ENCODE results near the gene CALML6. TPM values are rescaled to one million over a fixed set of nuclear protein-coding genes. Genes with fewer than 3 reads are reported as not detected.

Gene CALML6
- polyA plus RNA-seq, 1 donor from 2014 or later = not detected

DNA sequence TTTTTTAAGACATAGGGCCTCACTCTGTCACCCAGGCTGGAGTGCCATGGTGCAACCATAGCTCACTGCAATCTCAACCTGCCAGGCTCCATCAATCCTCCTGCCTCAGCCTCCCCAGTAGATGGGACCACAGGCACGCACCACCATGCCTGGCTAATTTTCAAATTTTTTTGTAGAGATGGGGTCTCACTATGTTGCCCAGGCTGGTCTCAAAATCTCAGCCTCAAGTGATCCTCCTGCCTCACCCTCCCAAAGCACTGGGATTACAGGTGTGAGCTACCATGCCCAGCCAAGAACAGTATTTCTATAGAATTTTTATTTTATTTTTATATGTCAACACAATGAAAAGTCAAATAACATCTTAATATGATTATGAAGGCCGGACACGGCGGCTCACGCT is 35.1 kb upstream of the CALML6 start:
- Histone ChIP-seq H3K36me3 (ENCODE audit: insufficient read depth, low read length) (no peaks in the 10 kb centered on the region), H3K27me3 (ENCODE audit: insufficient read depth, low read depth, low read length) (no peaks in the 10 kb centered on the region), H2AFZ (ENCODE audit: low read depth, low read length) (no peak overlapping the region), H4K20me1 (ENCODE audit: insufficient read depth) (peaks cover 59% of the 10 kb centered on the region), H3F3A (ENCODE audit: insufficient read depth, low read length, poor library complexity, severe bottlenecking) (no peaks in the 10 kb centered on the region), H3K4me2 (ENCODE audit: low read length) (no peak overlapping the region), H3K79me2 (replicated peaks; ENCODE audit: insufficient read depth, low read length) (peaks cover 95% of the 10 kb centered on the region), H3K9me3 (ENCODE audit: low read length) (no peaks in the 10 kb centered on the region), H3K9ac (ENCODE audit: low read length) (no peak overlapping the region), H3K4me3 (ENCODE audit: low read length) (no peak overlapping the region), H3K9me2 (ENCODE audit: insufficient read depth, low read length) (no peaks in the 10 kb centered on the region), H3K27ac (ENCODE audit: low read length) (no peak overlapping the region)
- TF ChIP-seq POLR2AphosphoS5 (IDR thresholded peaks at IDR 0.05) (no peak), EP300 (conservative IDR thresholded peaks at IDR 0.05; ENCODE audit: poor library complexity, severe bottlenecking) (no peak), TAF1 (IDR thresholded peaks at IDR 0.05; ENCODE audit: low read depth) (no peak), SMC3 (conservative IDR thresholded peaks at IDR 0.05; ENCODE audit: poor library complexity) (no peak), MXI1 (conservative IDR thresholded peaks at IDR 0.05; ENCODE audit: poor library complexity, severe bottlenecking) (no peak), EZH2 (IDR thresholded peaks at IDR 0.05; ENCODE audit: borderline replicate concordance, insufficient read depth, low read length, poor library complexity, severe bottlenecking) (no peak), RAD21 (conservative IDR thresholded peaks at IDR 0.05) (no peak)
- TF ChIP-seq, protein P1, sequence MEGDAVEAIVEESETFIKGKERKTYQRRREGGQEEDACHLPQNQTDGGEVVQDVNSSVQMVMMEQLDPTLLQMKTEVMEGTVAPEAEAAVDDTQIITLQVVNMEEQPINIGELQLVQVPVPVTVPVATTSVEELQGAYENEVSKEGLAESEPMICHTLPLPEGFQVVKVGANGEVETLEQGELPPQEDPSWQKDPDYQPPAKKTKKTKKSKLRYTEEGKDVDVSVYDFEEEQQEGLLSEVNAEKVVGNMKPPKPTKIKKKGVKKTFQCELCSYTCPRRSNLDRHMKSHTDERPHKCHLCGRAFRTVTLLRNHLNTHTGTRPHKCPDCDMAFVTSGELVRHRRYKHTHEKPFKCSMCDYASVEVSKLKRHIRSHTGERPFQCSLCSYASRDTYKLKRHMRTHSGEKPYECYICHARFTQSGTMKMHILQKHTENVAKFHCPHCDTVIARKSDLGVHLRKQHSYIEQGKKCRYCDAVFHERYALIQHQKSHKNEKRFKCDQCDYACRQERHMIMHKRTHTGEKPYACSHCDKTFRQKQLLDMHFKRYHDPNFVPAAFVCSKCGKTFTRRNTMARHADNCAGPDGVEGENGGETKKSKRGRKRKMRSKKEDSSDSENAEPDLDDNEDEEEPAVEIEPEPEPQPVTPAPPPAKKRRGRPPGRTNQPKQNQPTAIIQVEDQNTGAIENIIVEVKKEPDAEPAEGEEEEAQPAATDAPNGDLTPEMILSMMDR (IDR thresholded peaks at IDR 0.05; ENCODE audit: poor library complexity, severe bottlenecking) = no peak
- TF ChIP-seq, protein P2, sequence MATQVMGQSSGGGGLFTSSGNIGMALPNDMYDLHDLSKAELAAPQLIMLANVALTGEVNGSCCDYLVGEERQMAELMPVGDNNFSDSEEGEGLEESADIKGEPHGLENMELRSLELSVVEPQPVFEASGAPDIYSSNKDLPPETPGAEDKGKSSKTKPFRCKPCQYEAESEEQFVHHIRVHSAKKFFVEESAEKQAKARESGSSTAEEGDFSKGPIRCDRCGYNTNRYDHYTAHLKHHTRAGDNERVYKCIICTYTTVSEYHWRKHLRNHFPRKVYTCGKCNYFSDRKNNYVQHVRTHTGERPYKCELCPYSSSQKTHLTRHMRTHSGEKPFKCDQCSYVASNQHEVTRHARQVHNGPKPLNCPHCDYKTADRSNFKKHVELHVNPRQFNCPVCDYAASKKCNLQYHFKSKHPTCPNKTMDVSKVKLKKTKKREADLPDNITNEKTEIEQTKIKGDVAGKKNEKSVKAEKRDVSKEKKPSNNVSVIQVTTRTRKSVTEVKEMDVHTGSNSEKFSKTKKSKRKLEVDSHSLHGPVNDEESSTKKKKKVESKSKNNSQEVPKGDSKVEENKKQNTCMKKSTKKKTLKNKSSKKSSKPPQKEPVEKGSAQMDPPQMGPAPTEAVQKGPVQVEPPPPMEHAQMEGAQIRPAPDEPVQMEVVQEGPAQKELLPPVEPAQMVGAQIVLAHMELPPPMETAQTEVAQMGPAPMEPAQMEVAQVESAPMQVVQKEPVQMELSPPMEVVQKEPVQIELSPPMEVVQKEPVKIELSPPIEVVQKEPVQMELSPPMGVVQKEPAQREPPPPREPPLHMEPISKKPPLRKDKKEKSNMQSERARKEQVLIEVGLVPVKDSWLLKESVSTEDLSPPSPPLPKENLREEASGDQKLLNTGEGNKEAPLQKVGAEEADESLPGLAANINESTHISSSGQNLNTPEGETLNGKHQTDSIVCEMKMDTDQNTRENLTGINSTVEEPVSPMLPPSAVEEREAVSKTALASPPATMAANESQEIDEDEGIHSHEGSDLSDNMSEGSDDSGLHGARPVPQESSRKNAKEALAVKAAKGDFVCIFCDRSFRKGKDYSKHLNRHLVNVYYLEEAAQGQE (IDR thresholded peaks at IDR 0.05; ENCODE audit: borderline replicate concordance) = no peak

DNA sequence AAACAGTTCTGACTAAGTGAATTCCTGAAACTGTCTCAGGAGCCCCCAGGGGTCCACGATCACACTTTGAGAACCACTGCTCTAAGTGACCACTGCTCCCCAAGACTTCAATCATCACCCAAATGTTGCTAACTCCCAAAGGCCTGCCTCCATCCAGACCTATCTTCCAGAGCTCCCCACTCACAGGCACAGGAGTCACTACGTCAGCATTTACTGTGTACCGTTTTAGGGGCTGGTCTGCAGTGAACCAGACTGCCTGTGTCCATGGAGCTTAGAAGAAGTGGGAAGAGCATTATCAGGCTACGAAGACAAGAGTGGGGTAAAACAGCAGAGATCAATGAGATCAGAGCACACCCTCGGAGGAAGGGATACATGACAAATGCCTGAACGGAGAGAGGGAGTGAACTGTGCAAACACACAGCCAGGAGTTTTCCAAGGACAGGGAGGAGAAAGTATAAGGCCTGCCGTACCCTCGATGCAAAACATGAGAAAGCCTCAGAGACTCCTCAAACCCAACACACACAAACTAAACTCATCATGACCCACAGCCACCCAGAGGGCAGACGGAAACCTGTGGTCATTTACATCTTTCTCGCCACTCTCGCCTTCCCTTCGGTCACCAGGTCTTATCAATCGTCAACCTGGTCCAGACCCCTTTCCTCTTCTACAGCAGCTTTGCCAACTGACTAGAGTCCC is 34.3 kb upstream of the CALML6 start:
- Histone ChIP-seq H3K27me3 (ENCODE audit: insufficient read depth, low read depth, low read length) (no peaks in the 10 kb centered on the region), H4K20me1 (ENCODE audit: insufficient read depth) (peaks cover 58% of the 10 kb centered on the region), H3K4me3 (ENCODE audit: low read length) (no peak overlapping the region), H2AFZ (ENCODE audit: low read depth, low read length) (no peak overlapping the region), H3K36me3 (ENCODE audit: insufficient read depth, low read length) (no peaks in the 10 kb centered on the region), H3K9ac (ENCODE audit: low read length) (no peak overlapping the region), H3K4me2 (ENCODE audit: low read length) (no peak overlapping the region), H3K9me2 (ENCODE audit: insufficient read depth, low read length) (no peaks in the 10 kb centered on the region), H3K27ac (ENCODE audit: low read length) (no peak overlapping the region), H3F3A (ENCODE audit: insufficient read depth, low read length, poor library complexity, severe bottlenecking) (no peaks in the 10 kb centered on the region), H3K79me2 (replicated peaks; ENCODE audit: insufficient read depth, low read length) (peaks cover 93% of the 10 kb centered on the region), H3K9me3 (ENCODE audit: low read length) (no peaks in the 10 kb centered on the region)
- TF ChIP-seq TAF1 (IDR thresholded peaks at IDR 0.05; ENCODE audit: low read depth) (no peak), SMC3 (conservative IDR thresholded peaks at IDR 0.05; ENCODE audit: poor library complexity) (no peak), MXI1 (conservative IDR thresholded peaks at IDR 0.05; ENCODE audit: poor library complexity, severe bottlenecking) (no peak), EP300 (conservative IDR thresholded peaks at IDR 0.05; ENCODE audit: poor library complexity, severe bottlenecking) (no peak), POLR2AphosphoS5 (IDR thresholded peaks at IDR 0.05) (no peak)
- TF ChIP-seq, protein P2 (IDR thresholded peaks at IDR 0.05; ENCODE audit: borderline replicate concordance) = no peak
